HepG2 (cell line): ENCODE results near the gene AKR1C4. TPM values are rescaled to one million over a fixed set of nuclear protein-coding genes. Genes with fewer than 3 reads are reported as not detected.

ENCODE experiments used
- ADNP ChIP-seq: sonication (generic); formaldehyde crosslinking; IDR thresholded peaks from 2 replicates; pipeline ENCODE4 v1.4.0; 2020; ENCODE audit warnings: missing genetic modification reagents
- GABPA ChIP-seq, 2 experiments: IDR thresholded peaks; 2 replicates each; pipeline ENCODE4 v1.6.1; 2011 to 2016; ENCODE audit warnings: low read depth in 2 of 2, low read length in 1 of 2, missing biosample characterization in 1 of 2, missing genetic modification characterization in 1 of 2
- HNRNPK ChIP-seq: fragments of 200-400 bp; formaldehyde crosslinking; IDR thresholded peaks from 2 replicates; pipeline ENCODE4 v1.6.1; 2018; ENCODE audit warnings: low read length, low read depth, moderate library complexity, mild to moderate bottlenecking; ENCODE audit not compliant: poor library complexity, severe bottlenecking
- JUN ChIP-seq: sonication (generic); formaldehyde crosslinking; IDR thresholded peaks from 2 replicates; pipeline ENCODE4 v1.4.0; 2020; ENCODE audit warnings: mild to moderate bottlenecking, missing genetic modification reagents
- KLF6 ChIP-seq: IDR thresholded peaks from 2 replicates; pipeline ENCODE4 v1.8.0; 2016; ENCODE audit warnings: missing biosample characterization, missing genetic modification reagents
- MATR3 ChIP-seq: sonication (generic); formaldehyde crosslinking; IDR thresholded peaks from 2 replicates; pipeline ENCODE4 v1.4.0; 2020; ENCODE audit warnings: missing genetic modification reagents
- NFYC ChIP-seq: IDR thresholded peaks from 2 replicates; pipeline ENCODE4 v1.6.1; 2016; ENCODE audit warnings: missing genetic modification reagents, missing compliant biosample characterization
- RARG ChIP-seq: sonication (generic); formaldehyde crosslinking; IDR thresholded peaks from 2 replicates; pipeline ENCODE4 v1.4.0; 2020; ENCODE audit warnings: low read depth, mild to moderate bottlenecking, missing genetic modification reagents
- RBM22 ChIP-seq: fragments of 200-400 bp; formaldehyde crosslinking; optimal IDR thresholded peaks from 2 replicates; pipeline ENCODE3; 2017; ENCODE audit warnings: mild to moderate bottlenecking, low read length, moderate library complexity
- REXO4 ChIP-seq: sonication (generic); formaldehyde crosslinking; IDR thresholded peaks from 2 replicates; pipeline ENCODE4 v1.8.0; 2022; ENCODE audit warnings: missing genetic modification reagents, mild to moderate bottlenecking, borderline replicate concordance
- RFX5 ChIP-seq: IDR thresholded peaks from 2 replicates; pipeline ENCODE4 v1.6.1; 2011; ENCODE audit warnings: low read depth, low read length, improper control_type of control experiment
- SMYD3 ChIP-seq: sonication (generic); formaldehyde crosslinking; IDR thresholded peaks from 2 replicates; pipeline ENCODE4 v1.8.1; 2023; ENCODE audit warnings: mild to moderate bottlenecking, missing genetic modification reagents
- TEAD2 ChIP-seq: sonication (generic); formaldehyde crosslinking; IDR thresholded peaks from 2 replicates; pipeline ENCODE4 v1.9.0; 2021; ENCODE audit warnings: missing genetic modification reagents
- TEF ChIP-seq: sonication (generic); formaldehyde crosslinking; IDR thresholded peaks from 2 replicates; pipeline ENCODE4 v1.5.0; 2020; ENCODE audit warnings: missing genetic modification reagents
- ZBTB10 ChIP-seq: sonication (generic); formaldehyde crosslinking; IDR thresholded peaks from 2 replicates; pipeline ENCODE4 v1.4.0; 2020; ENCODE audit warnings: missing genetic modification reagents, borderline replicate concordance
- ZBTB38 ChIP-seq: sonication (generic); formaldehyde crosslinking; IDR thresholded peaks from 2 replicates; pipeline ENCODE4 v1.5.1; 2020; ENCODE audit warnings: mild to moderate bottlenecking, missing genetic modification reagents
- ZNF280D ChIP-seq: sonication (generic); formaldehyde crosslinking; IDR thresholded peaks from 2 replicates; pipeline ENCODE4 v1.5.1; 2020; ENCODE audit warnings: mild to moderate bottlenecking, missing genetic modification reagents
- ZNF549 ChIP-seq: sonication (generic); formaldehyde crosslinking; IDR thresholded peaks from 2 replicates; pipeline ENCODE4 v1.5.0; 2020; ENCODE audit warnings: missing genetic modification reagents
- ZNF609 ChIP-seq: sonication (generic); formaldehyde crosslinking; IDR thresholded peaks from 2 replicates; pipeline ENCODE4 v1.4.0; 2020; ENCODE audit warnings: mild to moderate bottlenecking, missing genetic modification reagents, borderline replicate concordance
- ZSCAN25 ChIP-seq: sonication (generic); formaldehyde crosslinking; IDR thresholded peaks from 2 replicates; pipeline ENCODE4 v1.8.0; 2022; ENCODE audit warnings: mild to moderate bottlenecking, missing genetic modification reagents
- polyA plus RNA-seq, 8 experiments: library from polyadenylated mRNA; depleted of rRNA in 3 of 8; stranded (reverse) in 7 of 8; unstranded in 1 of 8; fragments of >200 nt; fragmentation: Illumina TruSeq in 4 of 8; extraction: Trizol in 4 of 8; gene quantifications; 2 replicates each; pipeline versions ENCODE4 v1.2.1 to v1.2.3, GENCODE V29; 2011 to 2016; ENCODE audit warnings: low read depth in 4 of 8, missing spikeins in 1 of 8, mixed read lengths in 1 of 8; ENCODE audit not compliant: insufficient read depth in 1 of 8
- total RNA-seq, 5 experiments: library from RNA; depleted of rRNA; stranded (reverse); fragments of >200 nt; fragmentation: Illumina TruSeq; extraction: Trizol; gene quantifications; 2 replicates each; pipeline ENCODE4 v1.2.3, GENCODE V29; 2016; ENCODE audit warnings: low read depth in 1 of 5

AKR1C4 gene
- total and polyA plus RNA-seq, 2 of the 13 experiments (the other 11 are each of a cell fraction or from before 2014, with no cell fraction given): 0.18 to 1.3 TPM

GRCh38 chr10:5243521-5243987, 46.9 kb downstream of the AKR1C4 start (continued):
- TF ChIP-seq ZNF609 (CRISPR knock-in tag) (peak; percentile 90), NFYC (CRISPR knock-in tag) (no peak), TEAD2 (no peak), ZSCAN25 (CRISPR knock-in tag) (no peak), REXO4 (CRISPR knock-in tag) (no peak), GABPA (IDR thresholded peaks at IDR 0.05; ENCODE audit: low read depth, low read length) (no peak), GABPA (CRISPR knock-in tag; IDR thresholded peaks at IDR 0.05; ENCODE audit: low read depth) (peak; percentile 41), ADNP (CRISPR knock-in tag) (peak; percentile 59; the same call in 1 of the 2 replicates), MATR3 (CRISPR knock-in tag) (no peak), KLF6 (CRISPR knock-in tag) (no peak), ZNF549 (CRISPR knock-in tag) (no peak), ZNF280D (CRISPR knock-in tag) (peak; percentile 90), RFX5 (no peak), JUN (CRISPR knock-in tag) (no peak), RBM22 (no peak), ZBTB38 (CRISPR knock-in tag) (no peak), ZBTB10 (CRISPR knock-in tag) (no peak), RARG (CRISPR knock-in tag) (no peak), SMYD3 (peak; percentile 56; the same call in 1 of the 2 replicates), TEF (CRISPR knock-in tag) (peak; percentile 83), HNRNPK (peak; percentile 25)
